COR-L47 (cell line): ENCODE results near the gene LOXHD1.

Experiments used
- DNase-seq: peaks from one replicate; lab custom pipeline; 2025; lab: John Stamatoyannopoulos, UW

Gene LOXHD1

DNA sequence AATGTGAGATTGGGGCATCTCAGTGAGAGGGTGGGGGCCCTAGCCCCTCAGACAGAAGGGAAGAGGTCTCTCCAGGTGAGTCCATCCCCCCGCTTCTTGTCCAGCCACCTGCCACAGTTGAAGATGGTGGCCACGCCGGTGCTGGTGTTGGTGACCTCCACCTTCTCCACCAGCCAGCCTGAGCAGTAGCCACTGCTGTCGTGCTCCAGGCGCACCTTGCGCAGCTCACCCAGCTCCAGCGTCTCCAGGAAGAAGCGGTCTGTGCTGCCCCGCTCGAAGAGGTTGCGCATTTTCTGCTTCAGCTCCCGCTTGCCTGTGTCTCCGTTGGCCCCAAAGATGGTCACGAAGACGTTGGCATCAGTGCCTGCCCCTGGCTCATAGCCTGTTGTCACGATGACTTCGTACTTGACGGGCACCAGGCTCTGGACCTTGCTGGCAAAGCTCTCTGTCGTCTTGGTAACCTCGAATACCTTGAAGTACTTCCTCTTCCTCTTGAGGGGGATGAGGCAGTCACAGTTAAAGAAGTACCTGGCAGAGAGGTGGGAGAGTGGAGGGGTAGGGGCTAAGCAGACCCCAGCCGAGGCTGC, 179.5 kb downstream of the LOXHD1 start:
- DNase-seq = no peak

DNA sequence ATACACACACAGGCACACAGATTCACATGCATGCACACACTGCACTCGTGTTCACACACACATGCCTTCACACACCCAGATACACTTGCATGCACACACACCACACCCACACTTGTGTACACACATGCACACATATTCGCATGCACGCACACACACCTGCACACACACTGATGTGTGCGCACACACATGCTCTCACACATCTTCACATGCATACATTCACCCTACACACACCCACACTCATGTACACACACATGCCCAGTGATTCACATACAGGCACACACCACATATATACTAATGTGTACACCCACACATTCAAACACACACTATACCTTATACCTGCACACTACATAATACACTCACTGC, 181.6 kb downstream of the LOXHD1 start:
- no peak for DNase-seq

GRCh38 chr18:46474487-46475389, 182.3 kb downstream of the LOXHD1 start:
- DNase-seq = peak; percentile 74

DNA sequence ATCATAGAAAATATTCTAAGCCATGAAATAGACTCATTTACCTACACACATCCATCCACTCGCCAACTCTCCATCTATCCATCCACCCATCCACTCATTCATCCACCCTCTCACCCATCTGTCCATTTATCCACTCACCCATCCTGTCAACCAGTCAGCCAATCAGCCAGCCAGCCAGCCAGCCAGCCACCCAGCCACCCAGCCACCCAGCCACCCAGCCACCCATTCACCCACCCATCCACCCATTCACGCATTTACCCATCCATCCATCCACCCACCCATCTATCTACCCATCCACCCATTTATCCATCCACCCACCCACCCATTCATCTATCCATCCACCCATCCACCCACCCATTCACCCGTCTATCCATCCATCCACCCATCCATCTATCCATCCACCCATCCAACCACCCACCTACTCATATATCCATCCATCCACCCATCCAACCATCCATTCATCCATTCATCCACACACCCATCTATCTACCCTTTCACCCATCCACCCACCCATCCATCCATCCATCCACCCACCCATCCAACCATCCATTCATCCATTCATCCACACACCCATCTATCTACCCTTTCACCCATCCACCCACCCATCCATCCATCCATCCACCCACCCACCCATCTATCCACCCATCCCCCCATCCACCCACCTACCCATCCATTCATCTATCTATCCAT, 185.1 kb downstream of the LOXHD1 start:
- no peak for DNase-seq

GRCh38 chr18:46470714-46471113, 186.3 kb downstream of the LOXHD1 start:
- DNase-seq = no peak

- peak; percentile 92 for DNase-seq
These were observed 187.7 kb downstream of the LOXHD1 start for GRCh38 chr18:46469186-46469915.

GRCh38 chr18:46468426-46469180, 188.4 kb downstream of the LOXHD1 start:
- DNase-seq = no peak

DNA sequence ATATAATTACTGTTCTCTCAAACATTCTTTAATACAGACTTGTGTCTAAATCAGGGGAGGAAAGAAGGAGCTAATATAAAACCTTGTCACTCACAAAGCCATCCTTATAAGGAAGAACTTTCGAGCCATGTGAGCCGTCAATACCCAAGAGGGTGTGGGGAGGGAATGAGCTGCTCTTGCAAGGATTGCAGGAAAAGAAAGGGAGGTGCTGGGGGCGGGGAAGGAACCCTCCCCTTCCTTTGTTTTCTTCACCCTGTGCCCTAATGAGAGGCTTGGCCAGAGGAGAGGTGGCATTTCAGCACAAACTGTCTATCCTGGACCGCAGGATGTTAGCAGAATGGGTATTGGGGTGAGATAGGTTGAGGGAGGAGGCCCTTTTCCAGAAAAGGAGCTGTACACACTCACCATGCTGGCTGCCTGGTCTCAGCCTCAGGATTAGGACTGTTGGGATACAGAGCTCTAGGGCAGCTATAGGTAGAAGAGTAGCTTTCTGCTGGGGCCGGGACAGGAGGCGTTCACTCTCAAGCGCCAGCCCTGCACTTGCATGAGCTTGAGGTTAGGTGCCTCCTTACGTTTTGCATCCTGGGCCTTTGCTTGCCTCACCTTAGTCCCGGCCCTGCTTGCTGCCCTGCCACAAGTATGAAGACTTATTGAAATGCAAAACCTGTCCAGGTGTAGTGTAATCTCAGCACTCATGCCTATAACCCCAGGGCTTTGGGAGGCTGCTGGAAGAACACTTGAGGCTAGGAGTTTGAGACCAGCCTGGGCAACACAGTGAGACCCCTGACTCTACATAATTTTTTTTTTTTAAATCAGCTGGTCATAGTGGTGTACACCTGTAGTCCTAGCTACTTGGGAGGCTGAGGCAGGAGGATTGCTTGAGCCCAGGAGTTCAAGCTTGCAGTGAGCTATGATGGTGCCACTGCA, 190.5 kb downstream of the LOXHD1 start:
- no peak for DNase-seq

- no peak for DNase-seq
These were observed 191.9 kb downstream of the LOXHD1 start for GRCh38 chr18:46464926-46465655.

GRCh38 chr18:46462523-46462922, 194.5 kb downstream of the LOXHD1 start:
- DNase-seq = no peak

- no peak for DNase-seq
These were observed 195.0 kb downstream of the LOXHD1 start for GRCh38 chr18:46461993-46462392.

DNA sequence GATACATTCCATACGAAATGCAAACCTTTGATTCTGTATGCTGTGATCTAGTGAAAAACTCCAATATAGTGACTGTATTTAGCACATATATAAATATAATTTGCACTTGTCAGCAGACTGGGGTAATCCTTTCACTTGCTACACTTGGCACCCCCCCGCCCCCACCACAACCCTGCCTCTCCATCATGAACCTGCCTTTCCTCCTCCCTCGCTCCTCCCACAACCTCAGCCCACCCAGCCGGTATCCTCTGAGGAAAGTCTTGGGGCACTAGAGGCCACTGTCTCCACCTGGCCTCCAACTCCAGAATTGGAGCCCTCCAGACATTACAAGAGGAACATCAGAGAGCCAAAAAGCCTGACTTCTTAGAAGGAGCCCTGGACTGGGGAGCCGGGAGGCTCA, 196.3 kb downstream of the LOXHD1 start:
- DNase-seq = no peak

DNA sequence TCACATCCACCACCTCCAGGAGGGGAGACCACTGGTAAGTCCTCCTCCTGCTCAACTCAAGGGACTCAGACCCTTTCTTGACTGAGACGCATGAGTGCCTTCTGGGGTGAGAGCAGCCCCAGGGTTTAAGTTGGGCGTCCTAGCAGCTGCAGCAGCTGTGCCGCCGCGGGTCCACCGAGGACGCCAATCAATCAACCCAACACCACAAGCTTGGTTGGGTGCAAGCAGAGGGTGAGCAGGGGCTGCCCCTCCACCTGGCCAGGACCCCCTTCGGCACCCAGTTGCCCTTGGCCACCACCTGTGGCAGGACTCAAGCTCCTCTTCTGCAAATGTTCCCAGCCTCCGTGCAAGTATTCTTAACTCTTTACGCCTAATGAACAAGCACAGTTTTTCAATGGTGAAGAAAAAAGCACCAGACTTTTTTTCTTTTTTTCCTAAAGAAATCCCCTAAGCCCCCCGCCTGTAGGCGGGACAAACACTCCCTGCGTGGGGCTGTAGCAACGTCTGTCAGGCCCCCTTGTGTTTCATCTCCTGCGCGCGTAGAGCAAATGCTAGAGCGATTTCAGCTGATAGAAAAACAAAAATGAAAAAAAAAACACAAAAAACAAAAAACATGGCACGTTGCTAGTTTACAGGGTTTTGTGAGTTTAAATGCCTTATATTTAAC, 197.1 kb downstream of the LOXHD1 start:
- DNase-seq = no peak

- DNase-seq = no peak
These were observed 198.5 kb downstream of the LOXHD1 start for GRCh38 chr18:46458472-46458871.

GRCh38 chr18:46456691-46457090, 200.3 kb downstream of the LOXHD1 start:
- no peak for DNase-seq

DNA sequence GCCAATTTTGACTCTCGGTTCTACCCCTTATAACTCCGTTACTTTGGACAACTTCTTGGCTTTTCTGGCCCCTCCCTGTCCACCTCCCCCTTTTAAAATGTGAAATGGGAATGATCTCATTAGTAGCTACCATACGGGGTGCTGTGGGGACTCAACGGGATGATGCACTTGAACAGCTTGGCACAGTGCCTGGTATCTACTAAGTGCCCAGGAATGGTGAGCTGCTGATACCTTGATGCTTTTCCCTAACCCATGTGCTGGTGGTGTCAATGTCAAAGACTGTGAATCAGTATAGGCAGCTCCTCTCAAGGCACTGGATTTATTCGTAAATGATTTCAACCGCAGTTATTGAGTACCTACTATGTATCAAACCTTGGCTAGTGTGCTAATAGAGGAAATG, 204.2 kb downstream of the LOXHD1 start:
- DNase-seq = no peak

GRCh38 chr18:46449499-46449898, 207.5 kb downstream of the LOXHD1 start:
- DNase-seq = no peak

GRCh38 chr18:46449033-46449432, 208.0 kb downstream of the LOXHD1 start:
- no peak for DNase-seq

- no peak for DNase-seq
These were observed 208.7 kb downstream of the LOXHD1 start for GRCh38 chr18:46448347-46448746.
